WERI-Rb-1 (cell line): Measurements from ENCODE around the gene SCN4A.
A peak's percentile ranks its signal among the peaks of the same experiment; 100 is the strongest.

Experiments
- DNase-seq: peaks from one replicate; pipeline ENCODE4 v3.0.0-alpha.2; 2020
- H3K27ac ChIP-seq: fragments of 250-450 bp; sonication (Bioruptor Pico); 2 replicates; pipeline ENCODE4 v1.5.1; 2020; ENCODE audit warnings: mild to moderate bottlenecking, moderate library complexity
- H3K27me3 ChIP-seq: fragments of 250-450 bp; sonication (Bioruptor Pico); 2 replicates; pipeline ENCODE4 v1.5.1; 2021; ENCODE audit warnings: mild to moderate bottlenecking, low read depth, moderate library complexity; ENCODE audit not compliant: insufficient read depth, severe bottlenecking
- H3K36me3 ChIP-seq: fragments of 250-450 bp; sonication (Bioruptor Pico); 2 replicates; pipeline ENCODE4 v1.5.1; 2020; ENCODE audit warnings: mild to moderate bottlenecking, moderate library complexity
- H3K4me3 ChIP-seq: 2 replicates; pipeline ENCODE4 v1.5.1; 2011; ENCODE audit warnings: low read depth, mild to moderate bottlenecking, control low read depth, low read length
- H3K9me3 ChIP-seq: fragments of 250-450 bp; sonication (Bioruptor Pico); 2 replicates; pipeline ENCODE4 v1.5.1; 2021; ENCODE audit warnings: mild to moderate bottlenecking, moderate library complexity; ENCODE audit not compliant: severe bottlenecking
- CTCF ChIP-seq: IDR thresholded peaks from 2 replicates; pipeline ENCODE4 v1.5.1; 2011; ENCODE audit warnings: low read depth, mild to moderate bottlenecking, control low read depth, inconsistent platforms, low read length

Gene SCN4A

GRCh38 chr17:63993368-63993985 is 20.8 kb upstream of the SCN4A start:
- TF ChIP-seq CTCF = no peak
- H3K4me3 ChIP-seq = no peak overlapping the region
- no peak for DNase-seq
- H3K36me3 ChIP-seq = no peaks in the 10 kb centered on the region
- H3K9me3 ChIP-seq = no peaks in the 10 kb centered on the region
- H3K27me3 ChIP-seq = no peaks in the 10 kb centered on the region
- no peak overlapping the region for H3K27ac ChIP-seq

GRCh38 chr17:63991611-63992010 is 18.9 kb upstream of the SCN4A start:
- Histone ChIP-seq H3K9me3 (no peaks in the 10 kb centered on the region), H3K4me3 (no peak overlapping the region), H3K27ac (no peak overlapping the region), H3K36me3 (no peaks in the 10 kb centered on the region), H3K27me3 (no peaks in the 10 kb centered on the region)
- DNase-seq = no peak
- no peak for TF ChIP-seq CTCF

GRCh38 chr17:63989622-63990345 is 17.1 kb upstream of the SCN4A start:
- Histone ChIP-seq H3K4me3 (no peak overlapping the region), H3K36me3 (no peaks in the 10 kb centered on the region), H3K9me3 (no peaks in the 10 kb centered on the region), H3K27ac (no peak overlapping the region), H3K27me3 (no peaks in the 10 kb centered on the region)
- DNase-seq = no peak
- TF ChIP-seq CTCF = no peak

GRCh38 chr17:63988741-63989621 is 16.3 kb upstream of the SCN4A start:
- no peak for TF ChIP-seq CTCF
- DNase-seq = peak; percentile 63
- Histone ChIP-seq H3K36me3 (no peaks in the 10 kb centered on the region), H3K27me3 (no peaks in the 10 kb centered on the region), H3K4me3 (no peak overlapping the region), H3K27ac (peak overlapping the region; percentile 59), H3K9me3 (no peaks in the 10 kb centered on the region)

GRCh38 chr17:63988127-63988478 is 15.4 kb upstream of the SCN4A start:
- no peak for DNase-seq
- Histone ChIP-seq H3K27me3 (no peaks in the 10 kb centered on the region), H3K9me3 (no peaks in the 10 kb centered on the region), H3K36me3 (no peaks in the 10 kb centered on the region), H3K27ac (0 out of 2 replicates have a peak overlapping the region, but pooled peaks have one; percentile 13), H3K4me3 (no peak overlapping the region)
- no peak for TF ChIP-seq CTCF
